Adipocyte (in vitro differentiated cells): ENCODE data around the gene VRK2.
"Not testable (repeated sequence)": the region's sequence is repeated elsewhere in the genome, so short reads cannot be mapped to it uniquely, and the experiment has no call there.

Experiments
- DNase-seq: peaks from one replicate; pipeline ENCODE4 v3.0.0-alpha.2; 2015; ENCODE audit warnings: low read depth
- H3K27me3 ChIP-seq: replicated peaks from 2 replicates; pipeline ENCODE4 v1.7.0; 2013; ENCODE audit warnings: mild to moderate bottlenecking, low read length, moderate library complexity; ENCODE audit not compliant: control insufficient read depth, insufficient read depth
- H3K36me3 ChIP-seq: 2 replicates; pipeline ENCODE4 v1.7.0; 2013; ENCODE audit warnings: low read length, mild to moderate bottlenecking, moderate library complexity; ENCODE audit not compliant: control insufficient read depth, insufficient read depth, severe bottlenecking
- H3K4me1 ChIP-seq: 2 replicates; pipeline ENCODE4 v1.7.0; 2013; ENCODE audit warnings: mild to moderate bottlenecking, low read length, moderate library complexity; ENCODE audit not compliant: control insufficient read depth, insufficient read depth
- H3K4me3 ChIP-seq: 2 replicates; pipeline ENCODE4 v1.7.0; 2013; ENCODE audit warnings: mild to moderate bottlenecking, low read length, moderate library complexity
- H3K9ac ChIP-seq: 2 replicates; pipeline ENCODE4 v1.7.0; 2013; ENCODE audit warnings: mild to moderate bottlenecking, low read length, moderate library complexity
- H3K9me3 ChIP-seq: 2 replicates; pipeline ENCODE4 v1.7.0; 2013; ENCODE audit warnings: mild to moderate bottlenecking, low read length, moderate library complexity; ENCODE audit not compliant: control insufficient read depth

The VRK2 gene

DNA sequence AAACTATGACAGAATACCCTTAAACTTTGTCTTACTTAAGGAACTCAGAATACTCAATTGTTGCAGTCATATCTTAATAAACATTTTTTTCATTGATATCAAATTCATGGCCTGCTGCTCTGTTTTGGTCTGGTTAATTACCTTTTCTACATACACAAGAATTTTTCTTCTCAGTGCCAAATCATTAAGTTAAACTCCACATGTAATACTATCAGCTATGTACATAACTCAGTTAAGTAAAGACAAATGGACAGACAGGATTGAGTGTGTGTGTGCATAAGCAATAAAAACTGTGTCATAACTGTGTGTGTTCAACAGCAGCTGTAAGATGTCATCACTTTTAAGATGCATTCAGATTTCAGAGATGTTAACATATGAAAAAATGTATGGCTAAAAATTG is 34.4 kb downstream of the VRK2 start:
- H3K9me3 ChIP-seq: no peaks in the 10 kb centered on the region
- peak; percentile 20 for DNase-seq
- no peak overlapping the region for H3K9ac ChIP-seq
- no peaks in the 10 kb centered on the region for H3K4me1 ChIP-seq
- H3K27me3 ChIP-seq: no peaks in the 10 kb centered on the region
- H3K4me3 ChIP-seq: no peak overlapping the region
- no peaks in the 10 kb centered on the region for H3K36me3 ChIP-seq

DNA sequence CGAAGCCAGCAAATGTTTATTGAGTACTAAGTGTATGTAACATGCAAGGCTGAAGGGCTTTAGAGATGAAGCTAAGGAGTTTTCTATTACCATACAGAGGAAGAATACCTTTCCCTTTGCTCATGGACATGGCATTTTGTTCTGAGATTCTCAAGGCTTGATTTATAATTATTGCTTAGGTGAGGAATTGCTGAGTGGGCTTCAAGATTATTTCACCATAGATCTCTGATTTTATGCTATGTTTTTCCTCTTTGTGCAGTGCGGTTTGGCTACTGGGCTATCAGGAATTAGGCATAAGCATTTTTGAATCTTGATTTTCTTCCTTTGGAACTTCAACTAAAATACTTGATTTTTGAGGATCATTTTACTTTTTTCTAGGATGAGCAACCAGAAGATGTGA is 42.5 kb downstream of the VRK2 start:
- no peaks in the 10 kb centered on the region for H3K9me3 ChIP-seq
- no peak for DNase-seq
- H3K36me3 ChIP-seq: peaks cover 30% of the 10 kb centered on the region
- no peaks in the 10 kb centered on the region for H3K4me1 ChIP-seq
- no peak overlapping the region for H3K9ac ChIP-seq
- H3K4me3 ChIP-seq: no peak overlapping the region
- H3K27me3 ChIP-seq: no peaks in the 10 kb centered on the region

DNA sequence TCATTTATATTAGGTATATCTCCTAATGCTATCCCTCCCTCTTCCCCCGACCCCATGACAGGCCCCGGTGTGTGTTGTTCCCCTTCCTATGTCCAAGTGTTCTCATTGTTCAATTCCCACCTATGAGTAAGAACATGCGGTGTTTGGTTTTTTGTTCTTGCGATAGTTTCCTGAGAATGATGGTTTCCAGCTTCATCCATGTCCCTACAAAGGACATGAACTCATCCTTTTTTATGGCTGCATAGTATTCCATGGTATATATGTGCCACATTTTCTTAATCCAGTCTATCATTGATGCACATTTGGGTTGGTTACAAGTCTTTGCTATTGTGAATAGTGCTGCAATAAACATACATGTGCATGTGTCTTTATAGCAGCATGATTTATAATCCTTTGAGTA is 46.2 kb downstream of the VRK2 start:
- peaks cover 30% of the 10 kb centered on the region for H3K36me3 ChIP-seq
- H3K9ac ChIP-seq, H3K27me3 ChIP-seq, H3K9me3 ChIP-seq, H3K4me1 ChIP-seq, DNase-seq, H3K4me3 ChIP-seq: not testable (repeated sequence)

GRCh38 chr2:58097025-58097424 is 50.4 kb downstream of the VRK2 start:
- H3K4me1 ChIP-seq: peaks cover 9% of the 10 kb centered on the region
- no peak overlapping the region for H3K9ac ChIP-seq
- H3K9me3 ChIP-seq: peaks cover 2% of the 10 kb centered on the region
- H3K36me3 ChIP-seq: peaks cover 7% of the 10 kb centered on the region
- no peak overlapping the region for H3K4me3 ChIP-seq
- DNase-seq: no peak
- H3K27me3 ChIP-seq: no peaks in the 10 kb centered on the region

- Histone ChIP-seq H3K27me3 (no peaks in the 10 kb centered on the region), H3K36me3 (no peaks in the 10 kb centered on the region), H3K4me1 (peaks cover 9% of the 10 kb centered on the region), H3K9ac (no peak overlapping the region), H3K4me3 (no peak overlapping the region), H3K9me3 (peaks cover 2% of the 10 kb centered on the region)
- peak; percentile 46 for DNase-seq
Measured at GRCh38 chr2:58098254-58099095, 51.9 kb downstream of the VRK2 start.

- no peak overlapping the region for H3K9ac ChIP-seq
- H3K9me3 ChIP-seq: peaks cover 2% of the 10 kb centered on the region
- no peaks in the 10 kb centered on the region for H3K27me3 ChIP-seq
- H3K4me3 ChIP-seq: no peak overlapping the region
- no peak for DNase-seq
- H3K4me1 ChIP-seq: peaks cover 9% of the 10 kb centered on the region
- H3K36me3 ChIP-seq: no peaks in the 10 kb centered on the region
Measured at GRCh38 chr2:58099096-58099769, 52.6 kb downstream of the VRK2 start.

DNA sequence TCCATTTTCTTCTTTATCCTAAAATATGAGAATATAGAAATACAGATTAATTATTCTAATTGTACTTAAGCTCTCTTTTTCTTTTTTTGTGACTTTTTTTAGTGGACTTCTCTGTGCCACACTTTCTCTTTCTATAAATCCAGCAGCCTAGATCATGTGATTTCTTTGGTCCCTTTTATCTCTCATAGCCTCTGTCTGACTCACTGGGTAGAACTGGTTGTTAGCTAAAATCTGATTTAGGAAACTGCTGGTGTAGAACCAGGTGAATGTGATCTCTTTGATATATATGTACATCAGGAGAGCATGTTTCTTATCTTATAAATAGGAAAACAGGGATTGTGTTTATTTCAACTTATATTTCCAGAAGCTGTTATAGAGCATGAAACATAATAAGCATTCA is 54.9 kb downstream of the VRK2 start:
- Histone ChIP-seq H3K27me3 (no peaks in the 10 kb centered on the region), H3K9ac (no peak overlapping the region), H3K4me3 (no peak overlapping the region), H3K36me3 (no peaks in the 10 kb centered on the region), H3K9me3 (no peaks in the 10 kb centered on the region), H3K4me1 (peaks cover 9% of the 10 kb centered on the region)
- no peak for DNase-seq

- Histone ChIP-seq H3K4me3 (no peak overlapping the region), H3K36me3 (no peaks in the 10 kb centered on the region), H3K9me3 (no peaks in the 10 kb centered on the region), H3K9ac (no peak overlapping the region), H3K4me1 (peaks cover 18% of the 10 kb centered on the region), H3K27me3 (no peaks in the 10 kb centered on the region)
- peak; percentile 36 for DNase-seq
Measured at GRCh38 chr2:58106896-58107295, 60.3 kb downstream of the VRK2 start.

GRCh38 chr2:58107803-58108710 is 61.5 kb downstream of the VRK2 start:
- H3K9ac ChIP-seq: peak overlapping the region; percentile 32

DNA sequence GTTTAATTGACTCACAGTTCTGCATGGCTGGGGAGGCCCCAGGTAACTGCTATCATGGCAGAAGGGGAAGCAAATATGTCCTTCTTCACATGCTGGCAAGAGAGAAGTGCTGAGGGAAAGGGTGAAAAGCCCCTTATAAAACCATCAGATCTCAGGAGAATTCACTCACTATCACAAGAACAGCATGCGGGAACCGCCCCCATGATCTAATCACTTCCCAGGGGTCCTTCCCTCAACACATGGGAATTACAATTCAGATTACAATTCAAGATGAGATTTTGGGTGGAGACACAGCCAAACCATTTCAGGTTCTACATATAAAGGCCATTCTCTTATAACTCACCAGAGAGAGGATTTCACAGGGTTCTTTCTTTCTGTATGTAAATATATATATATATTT is 62.9 kb downstream of the VRK2 start:
- DNase-seq: no peak
- H3K9ac ChIP-seq: no peak overlapping the region
- no peaks in the 10 kb centered on the region for H3K36me3 ChIP-seq
- H3K4me1 ChIP-seq: peaks cover 18% of the 10 kb centered on the region
- no peaks in the 10 kb centered on the region for H3K9me3 ChIP-seq
- no peak overlapping the region for H3K4me3 ChIP-seq
- no peaks in the 10 kb centered on the region for H3K27me3 ChIP-seq

More at GRCh38 chr2:58107803-58108710, 61.5 kb downstream of the VRK2 start:
- no peaks in the 10 kb centered on the region for H3K36me3 ChIP-seq
- peak overlapping the region; percentile 61 for H3K4me3 ChIP-seq
- no peaks in the 10 kb centered on the region for H3K27me3 ChIP-seq
- peak; percentile 94 for DNase-seq
- H3K4me1 ChIP-seq: peaks cover 18% of the 10 kb centered on the region
- H3K9me3 ChIP-seq: no peaks in the 10 kb centered on the region

GRCh38 chr2:58110765-58111164 is 64.2 kb downstream of the VRK2 start:
- Histone ChIP-seq H3K9me3 (no peaks in the 10 kb centered on the region), H3K27me3 (no peaks in the 10 kb centered on the region), H3K4me3 (no peak overlapping the region), H3K4me1 (peaks cover 18% of the 10 kb centered on the region), H3K36me3 (no peaks in the 10 kb centered on the region), H3K9ac (no peak overlapping the region)
- DNase-seq: no peak
